ENCODE results near the gene HPCAL1.
A peak's percentile ranks its signal among the peaks of the same experiment; 100 is the strongest.
"Not testable (repeated sequence)": the region's sequence is repeated elsewhere in the genome, so short reads cannot be mapped to it uniquely, and the experiment has no call there.

The HPCAL1 gene

DNA sequence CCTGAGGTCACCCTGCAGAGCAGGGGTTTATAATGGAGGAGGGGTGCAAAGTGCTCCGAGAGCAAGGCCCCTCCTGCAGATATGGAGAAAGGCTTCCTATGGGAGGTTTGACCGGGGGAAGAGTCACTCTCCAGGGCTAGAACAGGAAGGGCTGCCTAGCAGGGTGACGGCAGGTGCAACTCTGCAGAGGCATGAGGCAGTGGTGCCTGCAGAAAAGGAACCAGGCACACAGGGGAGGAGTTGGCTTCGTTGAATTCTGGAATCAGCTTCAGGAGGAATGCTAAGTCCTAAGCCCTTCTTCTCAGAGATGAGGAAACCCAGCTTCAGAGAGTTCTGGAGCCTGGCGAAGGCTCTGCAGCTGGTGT, 17.5 kb upstream of the HPCAL1 start:
- no peak for DNase-seq

- DNase-seq = peak; percentile 61
Observed at GRCh38 chr2:10285556-10286198, 17.0 kb upstream of the HPCAL1 start.

GRCh38 chr2:10286216-10287037, 16.3 kb upstream of the HPCAL1 start:
- no peak for DNase-seq

- DNase-seq = no peak
Observed at GRCh38 chr2:10287761-10288160, 14.9 kb upstream of the HPCAL1 start.

- DNase-seq = no peak
Observed at GRCh38 chr2:10288606-10289005, 14.1 kb upstream of the HPCAL1 start.

DNA sequence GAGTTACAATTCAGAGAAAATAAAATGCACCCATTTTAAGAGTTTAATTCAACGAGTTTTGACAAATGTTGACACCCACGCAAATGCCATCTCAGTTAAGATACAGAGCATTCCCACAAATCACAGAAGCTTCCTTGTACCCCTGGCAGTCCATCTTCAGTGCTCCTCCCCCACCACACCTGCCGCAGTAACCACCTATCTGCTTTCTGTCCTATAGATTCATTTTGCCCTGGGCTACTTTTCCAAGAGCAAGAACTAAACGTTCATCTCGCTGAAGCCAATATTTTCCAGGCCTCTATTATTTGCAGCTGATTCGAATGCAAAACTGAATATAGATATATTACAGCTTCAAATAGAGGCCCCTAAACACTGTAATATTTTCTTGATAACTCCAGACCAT, 13.4 kb upstream of the HPCAL1 start:
- DNase-seq = no peak

DNA sequence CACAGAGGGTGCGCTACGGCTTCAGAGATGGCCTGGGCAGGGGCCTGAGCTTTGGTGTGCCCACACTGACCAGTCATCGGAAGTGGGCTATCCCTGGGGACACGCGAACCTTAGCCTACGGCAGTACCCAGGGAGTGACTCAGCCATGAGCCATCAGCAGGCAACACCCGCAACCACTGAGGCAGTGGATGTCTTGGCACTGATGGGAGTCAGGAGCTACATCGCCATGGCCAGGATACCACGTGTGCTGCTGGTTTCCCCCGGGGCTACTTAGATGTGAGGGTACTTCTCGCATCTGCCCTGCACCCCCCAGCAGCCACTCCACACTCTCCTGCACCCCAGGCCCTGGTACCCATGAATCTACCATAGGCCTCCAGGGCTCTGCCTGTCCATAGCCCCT, 12.8 kb upstream of the HPCAL1 start:
- DNase-seq = no peak

DNA sequence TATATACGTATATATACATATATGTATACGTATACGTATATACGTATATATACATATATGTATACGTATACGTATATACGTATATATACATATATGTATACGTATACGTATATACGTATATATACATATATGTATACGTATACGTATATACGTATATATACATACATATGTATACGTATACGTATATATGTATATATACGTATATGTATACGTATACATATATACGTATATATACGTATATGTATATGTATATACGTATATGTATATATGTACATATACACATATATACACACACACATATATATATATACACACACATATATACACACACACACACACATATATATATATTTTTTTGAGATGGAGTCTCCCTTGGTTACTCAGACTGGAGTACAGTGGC, 11.3 kb upstream of the HPCAL1 start:
- not testable (repeated sequence) for DNase-seq

DNA sequence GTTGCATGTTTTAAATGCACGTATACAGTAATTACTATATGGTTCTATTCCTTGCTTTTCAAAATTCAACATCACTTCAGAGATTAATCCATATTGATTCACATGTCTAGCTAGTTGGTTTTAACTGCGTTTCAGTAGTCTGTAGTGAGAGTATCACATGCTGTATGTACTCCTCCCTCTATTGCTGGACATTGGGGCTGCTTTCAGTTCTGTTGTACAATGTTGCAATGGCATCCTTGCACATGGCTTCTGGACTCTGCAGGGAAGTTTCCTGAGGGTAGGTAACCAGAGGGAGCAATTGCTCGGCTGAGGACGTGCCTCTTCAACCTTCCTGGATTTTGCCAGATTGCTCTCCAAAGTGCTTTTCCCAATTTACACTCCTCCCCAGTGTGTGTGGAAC, 10.7 kb upstream of the HPCAL1 start:
- no peak for DNase-seq

DNA sequence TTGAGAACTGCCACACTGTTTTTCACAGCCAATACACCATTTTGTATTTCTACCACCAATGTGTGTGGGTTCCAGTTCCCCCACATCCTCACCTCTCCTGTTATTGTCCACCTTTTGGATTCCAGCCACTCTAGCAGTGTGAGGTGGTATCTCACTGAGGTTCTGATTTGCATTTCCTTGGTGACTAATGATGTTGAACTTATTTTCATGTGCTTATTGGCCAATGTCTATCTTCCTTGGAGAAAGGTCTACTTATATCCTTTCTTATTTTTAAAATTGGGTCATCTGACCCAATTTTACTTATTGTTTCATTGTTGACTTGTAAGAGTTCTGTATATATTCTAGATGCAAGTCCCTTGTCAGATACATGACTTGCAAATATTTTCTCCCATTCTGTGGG, 9.1 kb upstream of the HPCAL1 start:
- no peak for DNase-seq

GRCh38 chr2:10294077-10294476, 8.6 kb upstream of the HPCAL1 start:
- DNase-seq = no peak

DNA sequence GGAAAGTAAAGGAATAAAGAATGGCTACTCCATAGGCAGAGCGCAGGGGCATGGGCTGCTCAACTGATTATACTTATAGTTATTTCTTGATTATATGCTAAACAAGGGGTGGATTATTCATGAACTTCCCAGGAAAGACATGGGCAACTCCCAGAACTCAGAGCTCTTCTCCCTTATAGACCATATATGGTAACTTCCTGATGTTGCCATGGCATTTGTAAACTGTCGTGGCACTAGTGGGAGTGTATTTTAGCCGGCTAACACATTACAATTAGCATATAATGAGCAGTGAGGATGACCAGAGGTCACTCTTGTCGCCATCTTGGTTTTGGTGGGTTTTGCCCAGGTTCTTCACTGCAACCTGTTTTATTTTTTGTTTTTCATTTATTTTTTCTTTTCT, 7.1 kb upstream of the HPCAL1 start:
- DNase-seq = not testable (repeated sequence)

GRCh38 chr2:10296142-10296541, 6.6 kb upstream of the HPCAL1 start:
- no peak for DNase-seq

- DNase-seq = no peak
Observed at GRCh38 chr2:10297191-10297830, 5.4 kb upstream of the HPCAL1 start.

DNA sequence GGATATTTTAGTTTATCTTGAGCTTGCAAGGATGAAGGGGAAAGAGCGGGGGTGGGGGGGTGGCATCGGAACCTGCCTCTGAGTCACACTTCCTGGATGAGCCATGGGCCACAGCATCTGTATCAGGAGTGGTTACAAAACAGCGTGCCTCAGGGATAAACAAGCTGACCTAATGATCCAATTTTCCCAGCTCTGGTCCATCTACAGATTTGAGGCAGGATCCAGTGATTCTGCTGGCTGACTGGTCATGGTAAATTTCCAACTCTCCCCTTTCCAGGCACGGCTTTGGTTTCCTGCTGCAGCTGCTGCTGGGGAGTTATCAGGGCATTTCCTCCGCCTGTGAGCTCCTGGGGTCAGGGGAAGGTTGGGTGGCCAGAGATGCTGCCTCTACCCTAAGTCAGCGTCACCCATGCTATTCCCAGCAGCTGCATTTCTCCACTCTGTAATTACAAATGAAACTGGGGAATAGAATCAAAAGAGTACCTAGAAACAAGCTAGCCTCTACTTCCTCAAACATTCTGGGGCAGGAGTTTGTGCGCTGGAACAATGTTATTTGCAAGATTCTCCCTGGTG, 4.7 kb upstream of the HPCAL1 start:
- DNase-seq = peak; percentile 47

GRCh38 chr2:10298777-10299176, 3.9 kb upstream of the HPCAL1 start:
- not testable (repeated sequence) for DNase-seq

GRCh38 chr2:10300328-10300920, 2.3 kb upstream of the HPCAL1 start:
- DNase-seq = no peak

GRCh38 chr2:10300997-10301940, 1.4 kb upstream of the HPCAL1 start:
- no peak for DNase-seq

- no peak for DNase-seq
Observed at GRCh38 chr2:10301941-10302478, 694 bp upstream of the HPCAL1 start.

GRCh38 chr2:10303181-10303693, 533 bp downstream of the HPCAL1 start:
- DNase-seq = no peak

DNA sequence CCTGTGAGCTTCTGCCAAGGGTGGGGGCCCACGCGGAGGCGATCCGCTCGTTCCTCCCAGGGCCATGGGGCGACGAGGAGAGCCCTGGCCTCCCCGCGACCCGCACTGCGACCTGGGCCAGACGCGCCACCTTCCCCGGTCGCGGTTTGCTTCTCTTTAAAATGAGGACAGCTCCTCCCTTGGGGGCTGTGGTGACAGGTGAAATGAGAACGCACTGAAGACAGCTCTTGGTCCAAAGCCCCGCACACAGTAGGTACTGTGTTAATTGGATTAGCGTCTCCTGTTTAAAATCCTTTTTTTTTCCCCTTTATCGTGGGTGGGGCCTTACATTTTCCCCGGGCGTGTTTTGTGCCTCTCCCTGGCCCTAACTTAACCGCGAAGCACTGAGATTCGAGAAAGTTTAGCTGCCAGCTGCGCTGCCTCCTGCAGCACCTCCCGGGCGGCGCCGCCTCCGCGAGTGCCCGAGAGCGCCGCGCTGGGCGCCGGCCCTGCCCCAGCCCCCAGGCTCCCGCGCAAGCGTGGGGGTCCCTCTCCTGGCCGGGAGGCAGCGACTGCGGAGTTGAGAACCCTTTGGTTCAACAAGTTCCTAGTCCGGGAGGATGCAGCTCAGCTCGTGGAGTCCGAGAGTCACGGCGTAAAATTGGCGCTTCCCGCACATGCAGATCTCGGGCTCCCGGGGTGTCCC, 1.1 kb downstream of the HPCAL1 start:
- DNase-seq = no peak

Data from fibroblast of skin of scalp (primary cell).